Panc1 (cell line): ENCODE results near the gene FAM107B. TPM values are rescaled to one million over a fixed set of nuclear protein-coding genes. Genes with fewer than 3 reads are reported as not detected.

ENCODE experiments used
- ATAC-seq: fragments of 200-7000 bp; cut with Tn5 transposase; 2 replicates; pipeline ENCODE4 v1.9.1; 2020; ENCODE audit warnings: mild to moderate bottlenecking, moderate library complexity
- BruUV-seq: library from RNA; stranded (reverse); fragments of 400-500 nt; replicated peaks from 2 replicates; lab custom pipeline; 2021; lab: Mats Ljungman, UMichigan
- CTCF ChIA-PET: fragments of 300-600 bp; sonication (Branson Sonifier 250); formaldehyde crosslinking; loops from one replicate; lab custom pipeline; 2022; ENCODE audit warnings: antibody characterized with exemption; lab: Charles Lee
- POLR2A ChIA-PET: fragments of 300-600 bp; sonication (Branson Sonifier 250); formaldehyde crosslinking; loops from one replicate; lab custom pipeline; 2022; ENCODE audit warnings: antibody characterized with exemption; lab: Charles Lee
- DNase-seq: peaks from one replicate; pipeline ENCODE4 v3.0.0-alpha.2; 2010; ENCODE audit warnings: low read depth, low spot score
- H3K27ac ChIP-seq: 2 replicates; pipeline ENCODE4 v1.5.1; 2011; ENCODE audit warnings: mild to moderate bottlenecking, low read length, inconsistent platforms
- H3K27me3 ChIP-seq: fragments of 200-500 bp; sonication (Bioruptor generic); 2 replicates; pipeline ENCODE4 v1.6.0; 2014; ENCODE audit warnings: low read length, inconsistent platforms; ENCODE audit not compliant: control insufficient read depth, insufficient read depth
- H3K36me3 ChIP-seq: fragments of 200-500 bp; sonication (Bioruptor generic); 2 replicates; pipeline ENCODE4 v1.5.1; 2014; ENCODE audit warnings: inconsistent platforms, mild to moderate bottlenecking, low read length, moderate library complexity; ENCODE audit not compliant: control insufficient read depth, insufficient read depth
- H3K4me1 ChIP-seq: 2 replicates; pipeline ENCODE4 v1.5.1; 2011; ENCODE audit warnings: inconsistent platforms, mild to moderate bottlenecking, low read length, moderate library complexity; ENCODE audit not compliant: control insufficient read depth, insufficient read depth
- H3K4me3 ChIP-seq, 2 experiments: 2 replicates each; pipeline ENCODE4 v1.5.1; 2011 to 2012; ENCODE audit warnings: low read depth in 2 of 2, low read length in 2 of 2, mild to moderate bottlenecking in 2 of 2, inconsistent platforms in 1 of 2, moderate library complexity in 1 of 2
- H3K9me3 ChIP-seq: fragments of 200-500 bp; sonication (Bioruptor generic); 2 replicates; pipeline ENCODE4 v1.5.1; 2014; ENCODE audit warnings: low read depth, mild to moderate bottlenecking, inconsistent platforms, low read length, moderate library complexity; ENCODE audit not compliant: control insufficient read depth, insufficient read depth
- CTCF ChIP-seq: fragments of 450-650 bp; IDR thresholded peaks from 2 replicates; pipeline ENCODE4 v1.5.1; 2017; ENCODE audit warnings: mild to moderate bottlenecking
- POLR2AphosphoS5 ChIP-seq: IDR thresholded peaks from 2 replicates; pipeline ENCODE4 v1.6.1; 2012; ENCODE audit warnings: mild to moderate bottlenecking, low read depth, low read length, moderate library complexity
- SIN3A ChIP-seq: IDR thresholded peaks from 2 replicates; pipeline ENCODE4 v1.6.1; 2012; ENCODE audit warnings: low read depth, mild to moderate bottlenecking, low read length, moderate library complexity, borderline replicate concordance; ENCODE audit not compliant: insufficient read depth
- TCF7L2 ChIP-seq: IDR thresholded peaks from 2 replicates; pipeline ENCODE4 v1.6.1; 2011; ENCODE audit warnings: mild to moderate bottlenecking, low read depth, low read length, inconsistent platforms
- in situ Hi-C: cut with HindIII; loops from 2 replicates; pipeline ENCODE4 v1.10.0; 2016; ENCODE audit warnings: low sequenced_read_pairs, low pct_unique_long_range_greater_than_20kb
- intact Hi-C: fragments of 100-400 bp; cut with micrococcal nuclease; formaldehyde crosslinking; loops from one replicate; pipeline ENCODE4 v1.10.0; 2022; ENCODE audit not compliant: unreplicated experiment
- total RNA-seq: library from RNA; stranded (reverse); gene quantifications from one replicate; pipeline ENCODE4 v1.2.1, GENCODE V29; 2021; ENCODE audit not compliant: unreplicated experiment
- TF ChIP-seq, protein P1 (sequence below), 2 experiments: IDR thresholded peaks; 2 replicates each; pipeline ENCODE4 v1.6.1; 2011 to 2012; ENCODE audit warnings: low read depth in 2 of 2, control low read depth in 1 of 2, low read length in 1 of 2, mild to moderate bottlenecking in 1 of 2, moderate library complexity in 1 of 2; ENCODE audit not compliant: insufficient read depth in 1 of 2

FAM107B gene
- total RNA-seq, 1 experiment from 2014 or later, result 13.4 TPM

DNA sequence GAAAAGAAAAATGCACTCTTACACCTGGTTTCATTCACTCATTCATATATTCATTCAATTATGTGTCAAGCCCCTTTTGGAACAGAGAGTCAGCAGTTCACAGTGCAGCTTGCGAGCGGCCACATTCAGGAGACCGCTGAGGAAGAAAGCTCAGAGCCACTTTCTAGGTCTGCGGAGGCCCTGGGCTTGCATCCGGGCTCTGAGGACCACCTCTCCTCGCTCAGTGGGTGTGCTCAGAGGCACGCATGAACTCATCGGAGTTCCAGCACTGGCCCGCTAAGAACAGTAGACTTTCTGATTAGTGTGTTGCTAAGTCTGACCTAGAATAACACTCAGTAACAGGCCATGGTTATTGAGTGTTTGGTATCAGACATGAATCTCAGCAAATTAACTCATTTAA is 1.8 kb upstream of the FAM107B start:
- ChIA-PET POLR2A (no interaction called here), CTCF (no interaction called here)
- no peaks in the 10 kb centered on the region for H3K27me3 ChIP-seq
- TF ChIP-seq, protein P1, sequence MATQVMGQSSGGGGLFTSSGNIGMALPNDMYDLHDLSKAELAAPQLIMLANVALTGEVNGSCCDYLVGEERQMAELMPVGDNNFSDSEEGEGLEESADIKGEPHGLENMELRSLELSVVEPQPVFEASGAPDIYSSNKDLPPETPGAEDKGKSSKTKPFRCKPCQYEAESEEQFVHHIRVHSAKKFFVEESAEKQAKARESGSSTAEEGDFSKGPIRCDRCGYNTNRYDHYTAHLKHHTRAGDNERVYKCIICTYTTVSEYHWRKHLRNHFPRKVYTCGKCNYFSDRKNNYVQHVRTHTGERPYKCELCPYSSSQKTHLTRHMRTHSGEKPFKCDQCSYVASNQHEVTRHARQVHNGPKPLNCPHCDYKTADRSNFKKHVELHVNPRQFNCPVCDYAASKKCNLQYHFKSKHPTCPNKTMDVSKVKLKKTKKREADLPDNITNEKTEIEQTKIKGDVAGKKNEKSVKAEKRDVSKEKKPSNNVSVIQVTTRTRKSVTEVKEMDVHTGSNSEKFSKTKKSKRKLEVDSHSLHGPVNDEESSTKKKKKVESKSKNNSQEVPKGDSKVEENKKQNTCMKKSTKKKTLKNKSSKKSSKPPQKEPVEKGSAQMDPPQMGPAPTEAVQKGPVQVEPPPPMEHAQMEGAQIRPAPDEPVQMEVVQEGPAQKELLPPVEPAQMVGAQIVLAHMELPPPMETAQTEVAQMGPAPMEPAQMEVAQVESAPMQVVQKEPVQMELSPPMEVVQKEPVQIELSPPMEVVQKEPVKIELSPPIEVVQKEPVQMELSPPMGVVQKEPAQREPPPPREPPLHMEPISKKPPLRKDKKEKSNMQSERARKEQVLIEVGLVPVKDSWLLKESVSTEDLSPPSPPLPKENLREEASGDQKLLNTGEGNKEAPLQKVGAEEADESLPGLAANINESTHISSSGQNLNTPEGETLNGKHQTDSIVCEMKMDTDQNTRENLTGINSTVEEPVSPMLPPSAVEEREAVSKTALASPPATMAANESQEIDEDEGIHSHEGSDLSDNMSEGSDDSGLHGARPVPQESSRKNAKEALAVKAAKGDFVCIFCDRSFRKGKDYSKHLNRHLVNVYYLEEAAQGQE (IDR thresholded peaks at IDR 0.05; ENCODE audit: insufficient read depth in 1 of 2, low read depth in 2 of 2, low read length in 1 of 2), result no peak
- TF ChIP-seq SIN3A, result no peak
- TF ChIP-seq POLR2AphosphoS5, result no peak
- TF ChIP-seq CTCF, result no peak
- TF ChIP-seq TCF7L2, result no peak
- intact Hi-C loops (no loop called here), in situ Hi-C loops (no loop called here)
- no peaks in the 10 kb centered on the region for H3K9me3 ChIP-seq
- no peak for DNase-seq
- no peak for ATAC-seq
- H3K36me3 ChIP-seq, result no peaks in the 10 kb centered on the region
- no peaks in the 10 kb centered on the region for H3K4me1 ChIP-seq
- H3K27ac ChIP-seq, result no peak overlapping the region
- H3K4me3 ChIP-seq, result no peak overlapping the region
- no TSS peak for BruUV-seq

DNA sequence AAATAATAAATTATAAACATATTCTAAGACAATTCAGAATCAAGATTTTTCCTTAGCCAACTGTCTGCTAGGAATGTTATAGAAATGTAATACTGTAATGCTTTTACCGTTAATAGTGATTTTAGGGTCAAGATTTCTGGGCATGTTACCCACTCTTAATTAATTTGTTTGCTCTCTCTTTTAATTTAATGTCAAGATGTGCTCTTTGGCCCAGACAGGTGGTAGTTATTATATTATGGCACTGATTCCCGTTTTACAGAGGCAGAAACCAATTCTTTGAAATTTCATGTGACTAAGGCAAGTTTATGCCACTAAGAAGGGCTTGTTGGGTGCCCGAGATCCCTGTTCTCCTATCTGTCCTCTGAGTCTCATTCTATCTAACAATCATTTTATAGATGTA is 959 bp upstream of the FAM107B start:
- no peaks in the 10 kb centered on the region for H3K27me3 ChIP-seq
- DNase-seq (no peak), ATAC-seq (no peak)
- H3K4me1 ChIP-seq, result no peaks in the 10 kb centered on the region
- ChIA-PET CTCF (no interaction called here), POLR2A (interaction anchor here (0.7 kb wide), 2 partner anchors 217 to 1018 kb away, joined by 3 to 14 read pairs; no protein-coding TSS in a partner anchor)
- TF ChIP-seq SIN3A (no peak), POLR2AphosphoS5 (no peak), CTCF (no peak), TCF7L2 (no peak)
- TF ChIP-seq, protein P1 (IDR thresholded peaks at IDR 0.05; ENCODE audit: insufficient read depth in 1 of 2, low read depth in 2 of 2, low read length in 1 of 2), result no peak
- H3K9me3 ChIP-seq, result no peaks in the 10 kb centered on the region
- H3K36me3 ChIP-seq, result no peaks in the 10 kb centered on the region
- no peak overlapping the region for H3K4me3 ChIP-seq
- in situ Hi-C loops (no loop called here), intact Hi-C loops (no loop called here)
- no TSS peak for BruUV-seq
- H3K27ac ChIP-seq, result no peak overlapping the region
